Hippocampal formation (tissue), 2 donors: Measurements from ENCODE around the gene JARID2.

ENCODE experiments used
- DNase-seq, 2 donors: peaks; one replicate each; lab custom pipeline; 2025; lab: John Stamatoyannopoulos, UW

The JARID2 gene

DNA sequence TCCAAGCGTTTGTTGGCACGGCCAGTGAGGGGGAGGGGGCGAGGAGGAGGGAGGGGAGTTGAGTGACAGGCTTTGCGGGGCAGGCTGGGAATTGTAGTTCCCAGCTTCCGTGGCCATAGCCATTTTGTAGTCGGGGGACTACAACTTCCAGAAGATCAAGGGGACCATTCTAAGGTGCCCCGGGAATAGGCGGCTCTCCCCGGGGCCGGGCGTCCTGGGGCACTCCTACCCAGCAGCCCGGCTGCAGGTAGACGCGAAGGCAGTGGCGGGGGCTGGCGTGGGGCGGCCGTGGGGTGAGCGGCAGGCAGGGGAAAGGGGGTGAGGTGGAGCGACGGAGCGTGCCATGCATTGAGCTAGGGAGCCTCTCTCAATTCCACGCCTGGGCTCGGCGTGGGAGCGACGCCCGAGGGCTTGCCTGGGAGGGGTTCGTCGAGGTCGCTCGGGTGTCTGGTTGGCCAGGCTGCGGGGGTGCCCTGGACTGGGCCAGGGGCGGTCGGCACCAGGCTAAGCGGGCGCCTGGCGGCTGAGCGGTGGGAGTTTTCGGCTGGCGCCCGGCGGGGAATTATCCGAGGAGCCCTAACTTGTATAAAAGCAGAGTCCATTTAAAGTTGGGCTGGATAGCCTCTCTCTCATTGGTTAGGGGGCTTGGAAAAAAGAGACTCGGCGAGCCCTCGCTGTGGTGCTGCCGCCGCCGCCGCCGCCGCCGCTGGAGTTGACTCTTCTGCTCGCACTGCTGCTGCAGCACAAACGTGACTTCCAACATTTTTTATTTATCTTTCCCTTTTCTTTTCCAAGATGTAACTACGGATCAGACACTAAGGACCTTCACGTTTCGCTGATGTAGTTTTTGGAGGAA, at the start of gene JARID2:
Gene JARID2 (plus strand): TSS at position 709 of the 856 bp plus-strand sequence. CDS start 471 bp downstream, outside the sequence.
- peak; percentile 95 to 96 for DNase-seq

DNA sequence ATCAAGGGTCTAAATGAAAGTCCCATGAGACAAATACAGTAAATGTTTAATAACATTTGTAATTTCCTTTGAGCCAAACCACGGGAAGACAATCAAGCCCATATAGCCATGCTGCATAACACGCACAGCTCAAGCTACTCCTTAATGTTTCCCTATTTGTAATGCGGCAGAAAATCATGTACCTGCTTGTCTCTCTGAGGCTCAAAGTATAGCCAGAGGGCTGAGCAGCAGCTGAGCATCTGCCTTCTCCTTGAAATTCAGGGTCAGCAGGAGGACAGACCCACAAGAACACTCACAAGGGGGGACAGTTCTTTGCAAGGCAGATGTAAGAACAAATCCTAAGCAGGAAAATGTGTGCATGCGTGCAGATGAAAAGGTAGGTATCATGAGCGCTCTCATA, 45.8 kb upstream of the JARID2 start:
- DNase-seq, result no peak

GRCh38 chr6:15205321-15205720, 40.5 kb upstream of the JARID2 start:
- DNase-seq, result no peak

DNA sequence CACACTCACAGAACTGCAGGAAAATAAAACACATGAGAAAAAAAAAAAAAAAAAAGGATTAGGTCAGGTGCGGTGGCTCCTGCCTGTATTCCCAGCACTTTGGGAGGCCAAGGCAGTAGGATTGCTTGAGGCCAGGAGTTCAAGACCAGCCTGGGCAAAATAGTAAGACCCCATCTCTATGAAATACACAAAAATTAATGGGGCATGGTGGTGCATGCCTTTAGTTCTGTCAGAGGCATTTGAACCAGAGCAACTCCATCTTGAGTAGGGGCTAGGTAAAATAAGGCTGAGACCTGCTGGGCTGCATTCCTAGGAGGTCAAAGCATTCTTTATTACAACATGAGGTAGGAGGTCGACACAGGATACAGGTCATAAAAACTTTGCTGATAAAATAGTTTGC, 39.0 kb upstream of the JARID2 start:
- no peak for DNase-seq

GRCh38 chr6:15207923-15208322, 37.9 kb upstream of the JARID2 start:
- no peak for DNase-seq

DNA sequence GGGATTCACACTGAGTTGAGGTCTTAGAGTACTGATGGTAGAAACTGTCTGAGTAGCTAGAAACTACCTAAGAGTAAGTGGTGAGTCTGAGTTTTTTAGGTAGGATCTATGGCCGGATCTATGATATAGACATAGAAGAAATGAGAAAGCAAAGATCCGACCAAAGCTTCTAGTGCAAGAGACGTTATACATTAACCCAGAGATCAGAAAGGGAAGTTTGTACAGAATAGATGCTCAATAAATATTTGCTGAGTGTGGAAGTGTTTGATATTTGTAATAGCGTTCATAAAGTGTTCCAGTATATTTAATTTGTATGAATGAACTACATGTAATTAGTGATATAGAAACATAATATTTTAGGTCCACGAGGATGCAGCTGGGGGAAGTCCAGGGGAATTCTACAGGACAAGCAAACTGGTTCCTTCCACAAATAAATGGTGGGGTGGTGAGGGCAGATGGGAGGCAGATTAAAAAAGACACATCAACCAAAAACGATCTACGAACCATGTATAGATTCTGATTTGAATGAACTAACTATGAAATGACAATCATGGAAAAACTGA, 31.9 kb upstream of the JARID2 start:
- no peak for DNase-seq

GRCh38 chr6:15218401-15218800, 27.5 kb upstream of the JARID2 start:
- DNase-seq, result no peak

- no peak for DNase-seq
These were observed 25.8 kb upstream of the JARID2 start for GRCh38 chr6:15220062-15220461.

DNA sequence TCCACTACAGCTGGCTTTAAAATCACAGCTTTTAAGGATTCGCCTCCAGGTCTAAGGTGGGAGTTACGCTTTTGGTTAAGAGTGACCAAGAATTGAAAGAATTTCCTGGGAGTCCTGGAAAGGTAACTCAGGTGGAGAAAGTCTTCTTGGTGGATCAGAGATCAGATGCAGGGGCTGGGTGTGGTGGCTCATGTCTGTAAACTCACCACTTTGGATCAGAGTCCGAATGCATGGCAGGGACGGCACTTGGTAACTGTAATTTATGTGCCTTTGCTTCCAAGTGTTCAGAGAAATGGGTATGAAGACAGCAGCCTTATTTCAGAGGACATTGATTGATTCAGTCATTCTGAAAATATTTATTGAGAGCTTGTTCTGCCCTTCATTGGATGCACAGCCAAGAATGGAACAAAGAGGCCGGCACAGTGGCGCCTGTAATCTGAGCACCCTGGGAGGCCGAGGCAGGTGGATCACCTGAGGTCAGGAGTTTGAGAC, 18.0 kb upstream of the JARID2 start:
- DNase-seq, result no peak

- no peak for DNase-seq
These were observed 15.0 kb upstream of the JARID2 start for GRCh38 chr6:15230827-15231226.

- DNase-seq, result no peak
These were observed 12.9 kb upstream of the JARID2 start for GRCh38 chr6:15232836-15233510.

DNA sequence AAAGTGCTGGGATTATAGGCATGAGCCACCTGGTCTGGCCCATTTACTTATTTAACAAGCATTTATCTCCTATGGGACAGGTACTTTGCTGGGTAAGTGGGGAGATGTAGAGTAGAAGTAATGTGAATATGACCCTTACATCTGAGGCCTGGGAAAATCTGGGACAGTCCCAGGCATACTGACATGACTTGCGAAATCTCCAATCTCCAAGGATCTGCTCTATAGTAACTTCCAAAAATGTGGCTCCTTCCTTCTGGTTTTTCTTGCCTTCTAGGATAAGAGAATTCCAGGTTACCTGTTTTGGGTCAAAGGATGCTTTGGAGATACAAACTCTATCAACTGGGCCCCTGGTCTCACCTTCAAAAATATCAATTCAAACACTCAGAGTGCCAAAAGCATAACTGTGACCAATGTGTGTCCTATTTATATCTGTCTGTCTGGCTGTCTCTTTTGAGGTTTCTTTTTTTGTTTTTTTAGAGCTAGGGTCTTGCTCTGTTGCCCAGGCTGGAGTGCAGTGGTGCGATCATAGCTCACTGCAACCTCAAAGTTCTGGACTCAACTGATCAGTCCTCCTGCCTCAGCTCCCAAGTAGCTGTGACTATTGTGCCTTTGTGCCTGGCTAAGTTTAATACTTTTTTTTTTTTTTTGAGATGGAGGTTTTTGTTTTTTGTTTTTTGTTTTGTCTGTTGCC, 11.7 kb upstream of the JARID2 start:
- DNase-seq, result no peak

GRCh38 chr6:15239616-15240364, 6.1 kb upstream of the JARID2 start:
- no peak for DNase-seq

DNA sequence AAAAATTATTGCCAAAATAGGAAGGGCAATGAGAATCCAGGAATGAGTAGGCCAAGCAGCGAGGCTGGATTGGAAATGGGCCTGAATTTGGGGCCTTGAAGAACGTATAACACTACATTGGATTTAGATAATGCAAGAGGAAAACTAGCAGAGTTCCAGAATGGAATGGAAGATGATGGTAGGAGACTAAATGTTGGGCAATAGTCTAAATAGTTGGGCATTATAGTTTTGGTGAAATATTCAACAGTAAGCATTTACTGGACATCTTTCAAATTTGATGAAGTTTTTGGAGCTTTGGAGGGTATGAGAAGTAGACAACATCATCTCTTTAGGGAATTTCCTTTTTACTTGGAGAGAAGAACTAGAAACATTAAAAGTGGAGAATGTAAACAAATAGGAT, 3.4 kb upstream of the JARID2 start:
- DNase-seq, result no peak

DNA sequence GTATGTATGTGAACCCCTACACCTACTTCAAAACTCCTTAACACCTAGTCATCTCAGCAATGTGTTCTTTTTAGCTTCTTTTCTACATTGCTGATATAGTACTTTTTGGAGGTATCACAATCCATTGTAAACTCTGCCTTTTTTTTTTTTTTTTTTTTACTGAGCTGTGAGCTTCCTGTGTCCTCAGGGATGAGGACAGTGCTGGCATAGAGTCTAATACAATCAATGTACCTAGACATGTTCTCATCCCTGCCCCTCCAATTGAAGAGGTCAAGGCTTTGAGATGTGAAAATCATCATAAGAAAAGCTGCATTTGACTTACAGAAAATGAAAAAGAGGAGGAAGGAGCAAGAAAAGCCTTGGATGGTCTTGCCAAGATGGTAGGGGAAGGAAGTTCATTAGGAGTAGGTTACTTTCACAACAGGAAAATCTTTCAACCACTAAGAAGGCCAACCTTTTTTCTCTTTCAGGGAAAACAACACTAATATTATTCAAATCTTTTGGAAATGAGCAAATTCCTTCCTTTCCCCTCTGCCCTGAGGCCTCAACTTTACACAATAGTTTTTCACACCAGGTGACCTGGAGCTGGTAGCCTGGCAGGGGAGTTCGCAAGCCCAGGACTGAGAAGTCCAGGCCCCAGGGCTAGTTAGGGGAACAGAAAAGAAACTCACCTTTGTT, 2.8 kb upstream of the JARID2 start:
- no peak for DNase-seq

DNA sequence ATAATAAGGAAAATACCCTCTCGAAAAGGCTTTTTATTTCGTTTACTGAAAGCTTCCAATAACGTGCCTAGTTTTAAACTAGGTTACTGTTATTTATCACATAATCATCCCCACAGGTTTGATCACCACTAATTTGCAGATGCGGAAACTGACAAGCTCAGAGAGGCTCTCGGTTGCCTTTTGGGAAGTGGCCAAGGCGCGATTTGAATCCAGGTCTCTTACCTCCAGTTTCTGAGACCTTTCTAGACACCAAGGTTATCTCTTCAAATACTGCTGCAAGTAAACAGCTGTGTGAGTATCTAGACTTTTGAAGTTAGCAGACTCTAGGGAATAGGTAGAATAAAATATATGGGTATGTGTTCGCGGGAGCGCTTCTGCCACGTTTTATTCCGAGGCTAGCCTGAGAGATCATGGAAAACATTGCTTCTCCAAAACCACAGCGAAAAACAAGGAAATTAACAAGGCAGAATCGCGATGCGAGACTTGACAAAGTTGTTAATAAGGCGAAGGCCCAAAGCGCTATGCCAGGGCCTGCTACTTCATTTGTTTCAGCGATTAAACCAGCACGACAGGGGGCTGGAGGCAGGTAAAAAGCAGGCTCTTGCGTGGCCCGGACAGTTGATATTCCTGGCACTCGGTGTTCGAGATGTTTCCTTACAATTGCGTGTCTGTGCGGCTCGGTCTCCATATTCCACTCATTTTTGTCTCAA, 1.8 kb upstream of the JARID2 start:
- DNase-seq, result no peak

GRCh38 chr6:15244620-15245360, 1.1 kb upstream of the JARID2 start:
- peak in 1 of 2 donors; percentile 84 for DNase-seq

DNA sequence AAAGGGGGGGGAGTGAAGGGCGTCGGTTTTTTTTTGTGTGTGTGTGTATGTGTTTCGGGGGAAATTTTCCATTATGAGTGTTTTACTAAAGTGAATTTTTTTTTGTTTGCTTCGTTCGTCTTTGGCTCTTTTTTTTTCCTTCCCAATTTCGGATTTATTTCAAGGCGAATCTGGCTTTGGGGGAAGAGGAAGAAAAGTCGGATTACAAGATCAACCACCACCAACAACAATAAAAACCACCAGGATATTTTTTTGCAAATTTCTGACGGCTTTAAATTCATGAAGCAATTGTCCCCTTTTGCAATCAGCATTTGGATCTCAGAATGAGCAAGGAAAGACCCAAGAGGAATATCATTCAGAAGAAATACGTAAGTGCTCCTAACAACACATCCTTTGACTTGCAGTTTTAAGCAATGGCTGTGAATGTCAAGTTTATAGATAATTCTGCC, 372 bp downstream of the JARID2 start:
- DNase-seq, result no peak
